ENCODE results near the gene PFDN5. TPM values are rescaled to one million over a fixed set of nuclear protein-coding genes. Genes with fewer than 3 reads are reported as not detected.
A peak's percentile ranks its signal among the peaks of the same experiment; 100 is the strongest.

PFDN5 gene
- total and polyA plus RNA-seq, 9 of the 15 experiments (the other 6 are each of a cell fraction or from before 2014, with no cell fraction given): 361 to 1,636 (median 742) TPM

- H3K4me2 ChIP-seq (ENCODE audit: insufficient read depth, low read length): peak overlapping the region; percentile 97
- POLR2A ChIA-PET: interaction anchor here (0.5 to 3.0 kb wide), 4 partner anchors 15 to 47 kb away, joined by 3 to 9 read pairs (median 3); partner anchors contain the start of gene ESPL1
- BruUV-seq (replicated peaks): TSS peak; percentile 68
- peak; percentile 3 for ATAC-seq
- peak overlapping the region; percentile 96 for H3K4me3 ChIP-seq
- peaks cover 19% of the 10 kb centered on the region; the same call in 2 of the 3 replicates for H3K36me3 ChIP-seq (ENCODE audit: control insufficient read depth, insufficient read depth, low read length)
- H3K27me3 ChIP-seq (ENCODE audit: control insufficient read depth in 2 of 2, insufficient read depth in 2 of 2, low read length in 2 of 2): no peaks in the 10 kb centered on the region
- H2AFZ ChIP-seq (ENCODE audit: low read depth, low read length): peak overlapping the region; percentile 87
- H3K9me1 ChIP-seq (ENCODE audit: control insufficient read depth, insufficient read depth, low read length): no peaks in the 10 kb centered on the region
- WGBS (ENCODE audit: insufficient coverage, low coverage, missing lambda C conversion rate): 1% methylated on average over 19 of the region's 19 CpGs
- CTCF ChIA-PET (ENCODE audit: low intra/inter-chr PET ratio): interaction anchor here (0.6 kb wide), 1 partner anchor 178 kb away, joined by 4 read pairs; no protein-coding TSS in a partner anchor
- H3K79me2 ChIP-seq (ENCODE audit: control insufficient read depth, insufficient read depth, low read length): peaks cover 27% of the 10 kb centered on the region
- H3K4me1 ChIP-seq (replicated peaks in 1 of 2; ENCODE audit: control insufficient read depth in 2 of 2, insufficient read depth in 2 of 2, low read length in 2 of 2): peaks cover 23 to 29% of the 10 kb centered on the region in 2 experiments; a peak in 4 of 5 replicates
- intact Hi-C loops (cut with micrococcal nuclease) (no loop called here), in situ Hi-C loops (cut with MboI) (no loop called here)
- FAIRE-seq: no peak
- peak in 2 of 4 experiments; percentile 68 for DNase-seq (ENCODE audit: extremely low read depth in 1 of 4, low spot score in 3 of 4)
- H4K20me1 ChIP-seq (replicated peaks; ENCODE audit: control insufficient read depth, insufficient read depth, low read length): no peaks in the 10 kb centered on the region
- H3K27ac ChIP-seq (ENCODE audit: extremely low read depth, low read depth, low read length): peak overlapping the region; percentile 69
- H3K9me3 ChIP-seq (replicated peaks; ENCODE audit: control insufficient read depth, insufficient read depth, low read depth, low read length): no peaks in the 10 kb centered on the region
- H3K9ac ChIP-seq (ENCODE audit: insufficient read depth in 1 of 2, low read depth in 2 of 2, low read length in 2 of 2): peak overlapping the region; percentile 81 to 98
- TF ChIP-seq ZBTB2 (IDR thresholded peaks at IDR 0.05) (peak; percentile 7; the same call in 1 of the 2 replicates), KAT7 (CRISPR knock-in tag; IDR thresholded peaks at IDR 0.05; ENCODE audit: borderline replicate concordance) (0 out of 2 replicates have a peak, but pooled peaks have one; percentile 54), ETV1 (tag; conservative IDR thresholded peaks at IDR 0.05; ENCODE audit: low read depth) (0 out of 2 replicates have a peak, but pooled peaks have one; percentile 1), RBBP5 (IDR thresholded peaks at IDR 0.05; ENCODE audit: borderline replicate concordance, insufficient read depth, low read length, poor library complexity, severe bottlenecking) (peak; percentile 16), SAP30 (IDR thresholded peaks at IDR 0.05; ENCODE audit: borderline replicate concordance, insufficient read depth, low read depth, low read length, poor library complexity, severe bottlenecking) (peak; percentile 5), ZNF324 (CRISPR knock-in tag; IDR thresholded peaks at IDR 0.05) (peak; percentile 54; the same call in 1 of the 2 replicates), SMAD2 (IDR thresholded peaks at IDR 0.05; ENCODE audit: low read depth, low read length) (no peak), CEBPG (CRISPR knock-in tag; IDR thresholded peaks at IDR 0.05) (0 out of 2 replicates have a peak, but pooled peaks have one; percentile 39), CEBPG (tag; conservative IDR thresholded peaks at IDR 0.05 in 1 of 2, IDR thresholded peaks at IDR 0.05 in 1 of 2) (no peak), THAP12 (CRISPR knock-in tag; IDR thresholded peaks at IDR 0.05) (peak; percentile 34; the same call in 1 of the 2 replicates), HDGF (IDR thresholded peaks at IDR 0.05) (0 out of 2 replicates have a peak, but pooled peaks have one; percentile 26), ATF6 (CRISPR knock-in tag; IDR thresholded peaks at IDR 0.05) (0 out of 2 replicates have a peak, but pooled peaks have one; percentile 35), SIN3A (IDR thresholded peaks at IDR 0.05; ENCODE audit: borderline replicate concordance in 2 of 2, control insufficient read depth in 1 of 2, low read depth in 2 of 2, low read length in 2 of 2) (peak in 1 of 2 experiments; percentile 57; a peak in 1 of 4 replicates), NRF1 (conservative IDR thresholded peaks at IDR 0.05 in 1 of 2, IDR thresholded peaks at IDR 0.05 in 1 of 2) (peak; percentile 49 to 61; a peak in 1 of 4 replicates)
Measured at GRCh38 chr12:53252349-53252916, 42.9 kb upstream of the PFDN5 start.

All from K562 (cell line).